HL-60 (cell line): ENCODE results near the gene LIPG.

Experiments
- DNase-seq, 2 experiments: peaks; one replicate each; pipeline ENCODE4 v3.0.0-alpha.2; 2010 to 2020; ENCODE audit warnings: low read depth in 1 of 2, low spot score in 1 of 2
- H3K27ac ChIP-seq: fragments of 250-450 bp; sonication (Bioruptor Pico); replicated peaks from 2 replicates; pipeline ENCODE4 v1.5.1; 2020; ENCODE audit warnings: mild to moderate bottlenecking, moderate library complexity
- H3K27me3 ChIP-seq: fragments of 250-450 bp; sonication (Bioruptor Pico); 2 replicates; pipeline ENCODE4 v1.5.1; 2021; ENCODE audit warnings: mild to moderate bottlenecking, moderate library complexity; ENCODE audit not compliant: insufficient read depth, poor library complexity, severe bottlenecking
- H3K4me3 ChIP-seq: replicated peaks from 2 replicates; pipeline ENCODE4 v1.5.1; 2011; ENCODE audit warnings: mild to moderate bottlenecking, control low read depth, low read length; ENCODE audit not compliant: insufficient read depth
- GABPA ChIP-seq: IDR thresholded peaks from 2 replicates; pipeline ENCODE4 v1.6.1; 2012; ENCODE audit warnings: low read depth
- POLR2AphosphoS5 ChIP-seq: IDR thresholded peaks from 2 replicates; pipeline ENCODE4 v1.6.1; 2012; ENCODE audit warnings: low read depth
- SPI1 ChIP-seq: IDR thresholded peaks from 2 replicates; pipeline ENCODE4 v1.6.1; 2012; ENCODE audit warnings: low read depth, mild to moderate bottlenecking, borderline replicate concordance
- TF ChIP-seq, protein P1 (sequence below): IDR thresholded peaks from 2 replicates; pipeline ENCODE4 v1.6.1; 2012; ENCODE audit warnings: low read depth; ENCODE audit not compliant: insufficient replicate concordance
- TF ChIP-seq, protein P2 (sequence below): IDR thresholded peaks from one replicate; pipeline ENCODE4 v1.5.1; 2011; ENCODE audit warnings: low read length, control low read depth, inconsistent platforms; ENCODE audit not compliant: insufficient read depth

Gene LIPG

DNA sequence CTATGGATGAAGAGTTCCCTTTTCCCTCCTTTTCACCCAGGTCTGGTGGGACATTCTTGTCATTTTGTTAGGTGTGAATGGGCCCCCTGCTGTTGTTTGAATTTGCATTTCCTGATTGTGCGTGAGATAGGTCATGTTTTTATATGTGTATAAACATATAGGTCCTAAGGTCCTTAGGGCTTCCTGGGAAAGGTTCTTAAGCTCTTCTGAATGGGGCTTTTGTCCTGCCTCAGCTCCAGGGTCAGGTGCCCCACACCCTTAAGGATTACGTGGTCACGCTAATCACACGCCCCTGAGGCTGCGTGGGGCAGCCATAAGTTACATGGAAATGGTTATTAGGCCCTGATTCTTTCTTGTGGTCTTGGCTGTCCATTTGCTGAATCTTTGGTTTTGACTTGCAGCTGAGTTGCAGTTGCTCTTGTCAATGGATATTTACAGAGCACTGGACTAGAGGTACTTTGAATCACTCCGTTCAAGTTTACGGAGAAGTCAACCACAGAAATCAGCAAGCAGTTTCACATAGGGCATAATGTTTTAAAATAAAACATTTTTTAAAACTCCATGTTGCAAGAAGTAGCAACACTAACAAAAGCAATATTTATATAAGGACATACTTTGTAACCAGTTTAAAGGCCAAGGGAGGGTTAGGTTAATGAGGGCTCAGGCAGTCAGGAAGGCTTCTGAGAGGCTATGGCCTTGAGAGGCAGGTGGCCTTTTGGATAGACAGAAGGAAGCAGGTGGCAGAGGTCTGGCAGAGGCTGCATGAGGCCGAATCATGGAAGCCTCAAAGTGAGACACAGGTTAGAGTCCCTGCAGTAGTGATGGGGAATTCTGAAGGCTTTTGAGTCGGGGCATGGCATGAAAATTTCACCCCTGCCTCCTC, 24.2 kb downstream of the LIPG start:
- H3K4me3 ChIP-seq: no peak overlapping the region
- no peaks in the 10 kb centered on the region for H3K27me3 ChIP-seq
- DNase-seq: no peak
- TF ChIP-seq, protein P1, sequence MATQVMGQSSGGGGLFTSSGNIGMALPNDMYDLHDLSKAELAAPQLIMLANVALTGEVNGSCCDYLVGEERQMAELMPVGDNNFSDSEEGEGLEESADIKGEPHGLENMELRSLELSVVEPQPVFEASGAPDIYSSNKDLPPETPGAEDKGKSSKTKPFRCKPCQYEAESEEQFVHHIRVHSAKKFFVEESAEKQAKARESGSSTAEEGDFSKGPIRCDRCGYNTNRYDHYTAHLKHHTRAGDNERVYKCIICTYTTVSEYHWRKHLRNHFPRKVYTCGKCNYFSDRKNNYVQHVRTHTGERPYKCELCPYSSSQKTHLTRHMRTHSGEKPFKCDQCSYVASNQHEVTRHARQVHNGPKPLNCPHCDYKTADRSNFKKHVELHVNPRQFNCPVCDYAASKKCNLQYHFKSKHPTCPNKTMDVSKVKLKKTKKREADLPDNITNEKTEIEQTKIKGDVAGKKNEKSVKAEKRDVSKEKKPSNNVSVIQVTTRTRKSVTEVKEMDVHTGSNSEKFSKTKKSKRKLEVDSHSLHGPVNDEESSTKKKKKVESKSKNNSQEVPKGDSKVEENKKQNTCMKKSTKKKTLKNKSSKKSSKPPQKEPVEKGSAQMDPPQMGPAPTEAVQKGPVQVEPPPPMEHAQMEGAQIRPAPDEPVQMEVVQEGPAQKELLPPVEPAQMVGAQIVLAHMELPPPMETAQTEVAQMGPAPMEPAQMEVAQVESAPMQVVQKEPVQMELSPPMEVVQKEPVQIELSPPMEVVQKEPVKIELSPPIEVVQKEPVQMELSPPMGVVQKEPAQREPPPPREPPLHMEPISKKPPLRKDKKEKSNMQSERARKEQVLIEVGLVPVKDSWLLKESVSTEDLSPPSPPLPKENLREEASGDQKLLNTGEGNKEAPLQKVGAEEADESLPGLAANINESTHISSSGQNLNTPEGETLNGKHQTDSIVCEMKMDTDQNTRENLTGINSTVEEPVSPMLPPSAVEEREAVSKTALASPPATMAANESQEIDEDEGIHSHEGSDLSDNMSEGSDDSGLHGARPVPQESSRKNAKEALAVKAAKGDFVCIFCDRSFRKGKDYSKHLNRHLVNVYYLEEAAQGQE: no peak
- TF ChIP-seq POLR2AphosphoS5: no peak
- no peak for TF ChIP-seq GABPA
- H3K27ac ChIP-seq: no peak overlapping the region

DNA sequence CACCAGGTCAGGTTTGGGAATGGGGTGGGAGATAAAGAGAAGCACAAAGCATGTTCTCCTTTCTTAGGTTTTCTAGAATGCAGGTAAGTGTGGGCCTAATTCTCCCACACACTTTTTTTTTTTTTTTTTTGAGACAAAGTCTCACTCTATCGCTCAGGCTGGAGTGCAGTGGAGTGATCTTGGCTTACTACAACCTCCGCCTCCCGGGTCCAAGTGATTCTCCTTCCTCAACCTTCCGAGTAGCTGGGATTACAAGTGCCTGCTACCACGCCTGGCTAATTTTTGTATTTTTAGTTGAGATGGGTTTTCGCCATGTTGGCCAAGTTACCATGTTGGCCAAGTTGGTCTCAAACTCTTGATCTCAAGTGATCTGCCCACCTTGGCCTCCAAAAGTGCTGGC, 26.3 kb downstream of the LIPG start:
- Histone ChIP-seq H3K27ac (no peak overlapping the region), H3K27me3 (peaks cover 6% of the 10 kb centered on the region), H3K4me3 (no peak overlapping the region)
- TF ChIP-seq, protein P1: no peak
- TF ChIP-seq SPI1: no peak
- TF ChIP-seq POLR2AphosphoS5: no peak
- TF ChIP-seq, protein P2, sequence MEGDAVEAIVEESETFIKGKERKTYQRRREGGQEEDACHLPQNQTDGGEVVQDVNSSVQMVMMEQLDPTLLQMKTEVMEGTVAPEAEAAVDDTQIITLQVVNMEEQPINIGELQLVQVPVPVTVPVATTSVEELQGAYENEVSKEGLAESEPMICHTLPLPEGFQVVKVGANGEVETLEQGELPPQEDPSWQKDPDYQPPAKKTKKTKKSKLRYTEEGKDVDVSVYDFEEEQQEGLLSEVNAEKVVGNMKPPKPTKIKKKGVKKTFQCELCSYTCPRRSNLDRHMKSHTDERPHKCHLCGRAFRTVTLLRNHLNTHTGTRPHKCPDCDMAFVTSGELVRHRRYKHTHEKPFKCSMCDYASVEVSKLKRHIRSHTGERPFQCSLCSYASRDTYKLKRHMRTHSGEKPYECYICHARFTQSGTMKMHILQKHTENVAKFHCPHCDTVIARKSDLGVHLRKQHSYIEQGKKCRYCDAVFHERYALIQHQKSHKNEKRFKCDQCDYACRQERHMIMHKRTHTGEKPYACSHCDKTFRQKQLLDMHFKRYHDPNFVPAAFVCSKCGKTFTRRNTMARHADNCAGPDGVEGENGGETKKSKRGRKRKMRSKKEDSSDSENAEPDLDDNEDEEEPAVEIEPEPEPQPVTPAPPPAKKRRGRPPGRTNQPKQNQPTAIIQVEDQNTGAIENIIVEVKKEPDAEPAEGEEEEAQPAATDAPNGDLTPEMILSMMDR: no peak
- TF ChIP-seq GABPA: no peak
- no peak for DNase-seq

DNA sequence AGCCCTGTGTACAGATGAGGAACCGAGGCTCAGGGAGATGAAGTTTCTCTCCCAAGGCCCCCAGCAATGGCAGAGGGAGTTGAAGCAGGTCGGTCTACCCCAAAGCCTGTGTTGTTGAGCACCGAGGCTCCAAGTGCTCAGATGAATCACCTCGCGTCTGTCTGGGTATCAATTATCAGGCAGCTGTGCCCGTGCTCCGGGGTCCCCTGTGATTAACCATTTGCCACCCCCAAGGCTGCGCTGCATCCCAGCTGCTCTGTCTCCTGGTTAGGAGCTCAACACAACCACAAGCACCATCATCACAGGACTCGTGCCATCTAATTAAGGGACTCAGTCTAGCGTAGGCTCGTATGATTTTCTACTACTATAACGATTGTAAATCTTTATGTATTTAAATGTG, 27.1 kb downstream of the LIPG start:
- Histone ChIP-seq H3K27ac (no peak overlapping the region), H3K27me3 (peaks cover 6% of the 10 kb centered on the region), H3K4me3 (no peak overlapping the region)
- TF ChIP-seq, protein P1: no peak
- no peak for DNase-seq

DNA sequence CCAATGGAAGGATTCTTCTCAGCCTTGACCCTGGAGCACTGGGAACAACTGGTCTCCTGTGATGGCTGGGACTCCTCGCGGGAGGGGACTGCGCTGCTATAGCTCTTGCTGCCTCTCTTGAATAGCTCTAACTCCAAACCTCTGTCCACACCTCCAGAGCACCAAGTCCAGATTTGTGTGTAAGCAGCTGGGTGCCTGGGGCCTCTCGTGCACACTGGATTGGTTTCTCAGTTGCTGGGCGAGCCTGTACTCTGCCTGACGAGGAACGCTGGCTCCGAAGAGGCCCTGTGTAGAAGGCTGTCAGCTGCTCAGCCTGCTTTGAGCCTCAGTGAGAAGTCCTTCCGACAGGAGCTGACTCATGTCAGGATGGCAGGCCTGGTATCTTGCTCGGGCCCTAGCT, 28.8 kb downstream of the LIPG start:
- TF ChIP-seq SPI1 (no peak), POLR2AphosphoS5 (no peak), GABPA (no peak)
- TF ChIP-seq, protein P2: no peak
- TF ChIP-seq, protein P1: no peak
- H3K27me3 ChIP-seq: peaks cover 6% of the 10 kb centered on the region
- no peak overlapping the region for H3K4me3 ChIP-seq
- DNase-seq: no peak
- no peak overlapping the region for H3K27ac ChIP-seq
